Raji (cell line): ENCODE measurements around the gene TMEM92.

Experiments
- POLR2A ChIP-seq: IDR thresholded peaks from 2 replicates; pipeline ENCODE4 v1.6.1; 2011; ENCODE audit warnings: low read depth, low read length, control low read depth; ENCODE audit not compliant: insufficient read depth

The TMEM92 gene

DNA sequence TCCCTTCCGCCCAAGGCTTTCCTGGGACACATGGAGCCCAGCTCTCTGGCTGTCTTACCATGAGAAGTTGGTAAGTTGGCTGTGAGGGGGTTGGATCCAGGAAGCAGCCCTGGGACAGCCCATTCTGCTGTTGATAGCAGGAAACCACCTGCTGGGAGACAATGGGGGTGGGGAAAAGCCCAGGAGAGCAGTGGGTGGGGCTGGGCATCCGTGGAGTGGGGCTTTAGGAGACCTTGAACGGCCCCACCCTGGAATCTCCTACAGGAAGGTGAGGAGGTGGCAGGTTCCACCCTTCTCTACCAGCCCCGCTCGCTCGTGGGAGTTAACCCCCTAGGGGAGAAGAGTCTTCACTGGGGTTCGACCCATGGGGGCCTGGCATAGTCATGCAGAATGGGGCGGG lies 5.8 kb downstream of the TMEM92 start:
- TF ChIP-seq POLR2A: no peak

DNA sequence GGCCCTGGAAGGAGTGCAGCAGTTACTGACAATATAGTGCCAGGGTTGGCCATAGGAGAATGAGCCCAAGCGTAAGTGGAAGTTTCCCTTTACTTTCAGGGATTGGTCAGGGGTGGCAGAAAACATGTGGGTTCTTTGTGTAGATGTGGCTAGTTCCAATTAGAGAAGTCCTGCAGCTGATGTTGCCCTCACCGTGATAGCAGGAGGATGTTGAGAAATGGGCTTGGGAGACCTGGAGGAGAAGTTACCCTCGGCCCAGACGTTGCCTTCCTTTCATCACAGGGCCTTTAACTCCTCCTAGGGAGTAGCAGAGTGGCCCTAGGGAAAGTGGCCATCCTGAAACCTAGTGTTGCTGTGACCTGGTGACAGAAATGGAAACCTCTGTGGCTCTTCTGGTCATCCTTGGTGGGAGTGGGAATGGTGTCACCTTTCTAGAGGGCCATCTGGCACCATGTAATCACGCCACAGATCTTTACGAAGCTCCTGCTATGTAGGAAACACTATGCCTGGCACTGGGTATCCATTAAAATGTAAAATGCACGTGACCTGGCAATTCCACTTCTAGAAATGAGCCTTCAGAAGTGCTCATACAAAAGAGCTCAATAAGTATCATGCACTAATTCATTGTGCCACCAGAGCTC lies 6.7 kb downstream of the TMEM92 start:
- no peak for TF ChIP-seq POLR2A

DNA sequence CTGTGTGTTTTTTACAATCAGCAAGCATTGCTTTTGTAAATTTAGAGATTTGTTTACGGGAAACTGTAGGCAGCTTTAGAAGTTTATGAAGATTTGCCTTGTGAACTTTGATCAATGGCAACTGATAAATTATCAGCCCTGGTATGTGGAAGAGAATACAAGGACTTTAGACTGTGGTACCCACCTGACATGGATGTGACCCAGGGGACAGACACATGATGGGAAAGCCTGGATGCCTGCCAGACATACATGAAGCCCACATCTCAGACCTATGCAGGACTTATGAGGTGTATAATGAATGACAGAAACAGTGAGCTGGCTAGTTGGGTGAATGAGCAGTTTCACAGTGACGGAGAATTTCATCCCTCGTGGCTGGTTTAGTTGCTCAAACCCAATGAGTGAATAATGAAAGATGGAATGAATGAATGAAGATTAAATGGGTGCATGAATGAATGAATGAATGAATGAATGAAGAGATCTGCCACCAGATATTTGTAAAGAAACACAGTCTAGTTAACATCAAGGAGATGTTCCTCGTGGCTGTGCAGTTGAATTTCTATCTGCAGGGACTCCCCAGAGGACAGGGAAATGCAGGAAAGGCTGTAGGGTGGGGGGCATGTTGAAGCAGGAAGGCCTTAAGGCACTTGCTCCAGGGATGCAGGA lies 7.6 kb downstream of the TMEM92 start:
- TF ChIP-seq POLR2A: no peak

DNA sequence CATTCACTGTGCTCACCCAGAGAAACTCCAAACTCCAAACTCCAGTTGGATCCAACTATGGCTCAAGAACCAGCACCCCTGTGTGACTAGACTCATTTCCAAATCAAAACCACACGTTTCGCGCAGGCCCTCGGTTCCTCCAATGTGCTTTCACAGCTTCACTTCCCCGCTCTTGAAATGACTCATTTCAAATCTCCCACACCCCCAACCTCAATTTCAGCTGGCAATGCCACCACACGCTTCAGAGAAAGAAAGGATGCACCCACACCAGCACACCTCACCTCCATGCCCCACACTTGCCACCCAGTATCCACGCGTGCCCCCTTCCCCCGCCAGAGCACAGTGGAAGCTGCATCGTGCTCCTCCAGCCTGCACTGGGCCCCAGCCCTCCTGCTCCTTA lies 9.0 kb downstream of the TMEM92 start:
- TF ChIP-seq POLR2A: no peak

DNA sequence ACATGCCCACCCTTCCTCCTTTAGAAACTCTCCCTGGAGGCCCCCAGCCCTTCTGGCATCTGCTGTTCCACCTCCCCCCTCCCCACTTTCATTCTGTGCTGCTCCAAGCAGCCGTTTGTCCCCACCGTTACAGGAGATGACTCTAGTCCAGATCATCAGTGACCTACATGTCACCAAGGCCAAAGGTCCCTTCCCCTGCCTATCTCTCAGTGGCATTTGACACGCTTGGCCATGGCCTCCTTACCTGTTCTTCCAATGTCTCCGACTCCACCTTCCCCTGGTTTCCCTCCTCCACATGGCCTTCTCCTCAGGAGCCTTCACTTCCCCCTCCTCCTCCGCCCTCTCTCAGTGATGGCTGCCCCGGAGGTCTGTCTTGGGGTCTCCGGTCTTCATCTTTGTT lies 9.4 kb downstream of the TMEM92 start:
- no peak for TF ChIP-seq POLR2A

DNA sequence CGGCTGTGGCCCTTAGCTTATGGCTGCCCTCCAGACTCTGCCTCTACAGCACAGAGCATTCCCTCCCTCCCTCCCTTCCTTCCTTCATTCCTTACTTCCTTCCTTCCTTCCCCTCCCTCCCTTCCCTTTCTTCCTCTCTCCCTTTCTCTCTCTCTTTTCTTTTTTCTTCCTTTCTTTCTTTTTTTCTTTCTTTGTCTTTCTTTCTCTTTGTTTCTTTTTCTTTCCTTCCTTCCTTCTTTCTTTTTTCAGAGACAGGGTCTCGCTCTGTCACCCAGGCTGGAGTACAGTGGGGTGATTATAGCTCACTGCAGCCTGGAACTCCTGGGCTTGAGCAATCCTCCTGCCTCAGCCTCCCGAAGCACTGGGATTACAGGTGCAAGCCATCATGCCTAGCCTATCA lies 11.7 kb downstream of the TMEM92 start:
- no peak for TF ChIP-seq POLR2A

DNA sequence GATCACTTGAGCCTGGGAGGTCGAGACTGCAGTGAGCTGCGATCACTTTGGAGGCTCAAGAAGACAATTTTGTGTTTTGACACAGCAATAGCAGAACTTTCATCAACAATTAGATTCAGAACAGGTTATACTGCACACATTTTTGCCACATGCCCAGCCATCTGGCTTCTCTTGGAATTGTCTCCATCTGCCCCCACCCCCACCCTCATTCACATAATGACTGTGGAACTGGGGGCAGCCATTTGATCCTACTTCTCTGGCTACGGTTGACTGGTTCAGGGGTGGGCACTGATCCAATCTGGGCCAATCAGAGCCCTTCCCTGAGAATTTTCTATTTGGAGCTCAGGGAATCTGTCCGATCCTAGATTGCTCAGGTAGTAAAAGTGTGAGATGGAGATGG lies 14.0 kb downstream of the TMEM92 start:
- no peak for TF ChIP-seq POLR2A

DNA sequence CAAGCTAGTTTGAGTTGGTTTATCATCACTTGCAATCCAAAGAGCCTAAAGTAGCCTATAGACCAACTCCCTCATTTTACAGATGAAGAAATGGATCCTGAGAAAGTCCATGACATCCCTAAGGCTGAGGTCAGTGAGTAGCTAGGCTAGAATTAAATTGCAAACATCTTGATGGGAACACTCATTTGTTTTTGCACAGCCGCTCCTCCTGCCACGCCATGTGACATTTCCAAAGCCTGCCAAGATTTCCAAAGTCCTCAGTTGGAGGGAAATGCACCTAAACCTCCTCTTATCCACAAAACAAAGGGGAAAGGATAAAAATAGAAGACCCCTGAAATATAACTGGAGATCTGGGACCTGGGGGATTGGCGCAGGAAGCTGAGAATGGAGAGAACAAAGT lies 15.0 kb downstream of the TMEM92 start:
- no peak for TF ChIP-seq POLR2A

DNA sequence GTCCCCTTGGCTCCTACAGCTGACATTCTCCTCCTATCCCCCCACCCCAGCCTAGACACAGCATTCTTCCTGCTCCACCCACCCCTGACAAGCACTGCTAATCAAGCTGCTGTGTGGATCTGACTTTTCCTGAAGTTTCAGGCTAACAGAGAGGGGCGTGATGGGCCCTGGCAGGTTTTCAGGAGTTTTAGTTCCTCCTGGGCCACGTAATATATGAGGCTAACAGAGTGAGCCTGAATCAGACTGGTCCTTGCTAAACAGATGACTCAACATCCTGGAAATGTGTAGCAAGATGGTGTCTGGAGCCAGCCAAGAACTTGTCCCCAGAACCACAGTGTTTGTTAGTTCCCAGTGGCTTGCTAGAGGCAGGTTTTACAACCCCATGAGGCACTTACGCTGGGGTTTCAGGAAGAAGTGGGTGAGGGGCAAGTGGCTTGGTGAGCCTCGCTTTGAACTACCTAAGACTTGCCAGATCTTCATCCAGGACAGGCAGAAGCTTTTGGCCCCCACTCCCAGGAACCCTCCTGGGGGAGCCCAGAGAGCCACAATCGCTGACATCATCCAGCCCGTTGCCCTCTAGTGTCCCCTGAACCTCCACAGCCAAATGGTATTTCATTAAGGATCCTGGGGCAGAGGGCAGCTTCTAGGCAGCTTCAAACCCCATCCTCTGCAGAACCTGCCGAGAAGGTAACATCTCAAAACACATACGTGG lies 15.9 kb downstream of the TMEM92 start:
- TF ChIP-seq POLR2A: no peak

DNA sequence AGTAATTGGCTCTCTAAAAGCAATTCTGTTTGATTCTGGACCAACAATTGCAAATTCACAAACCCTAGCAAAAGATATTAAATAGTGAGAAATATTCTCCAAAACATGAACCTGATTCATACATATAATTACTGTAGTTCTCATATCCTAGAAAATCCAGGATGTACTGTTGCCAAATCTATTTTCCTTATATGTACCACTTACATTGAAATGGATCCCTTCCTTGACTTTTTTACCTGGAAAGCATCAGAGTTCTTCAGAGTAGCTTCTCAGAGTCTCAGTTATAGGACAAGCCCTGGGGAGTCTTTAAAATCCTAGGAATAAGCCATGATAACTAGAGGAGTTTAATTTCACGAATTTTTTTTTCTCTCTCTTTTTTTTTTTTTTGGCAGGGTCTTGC lies 16.7 kb downstream of the TMEM92 start:
- no peak for TF ChIP-seq POLR2A

DNA sequence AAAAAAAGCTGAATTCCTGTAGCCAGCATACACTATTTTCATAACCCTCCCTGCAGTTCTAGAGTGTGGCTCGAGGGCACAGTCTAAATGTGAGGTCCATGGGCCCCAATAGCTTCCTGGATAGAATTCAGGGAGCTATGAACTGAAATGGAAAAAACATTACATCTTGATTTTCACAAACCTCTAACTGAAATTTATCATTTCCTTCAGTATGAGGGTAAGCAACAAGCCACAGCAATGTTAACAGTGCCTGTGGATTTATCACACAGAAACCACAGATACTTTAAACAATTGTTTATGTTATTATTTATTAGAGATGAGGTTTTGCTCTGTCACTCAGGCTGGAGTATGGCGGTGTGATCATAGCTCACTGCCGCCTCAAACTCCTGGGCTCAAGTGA lies 18.2 kb downstream of the TMEM92 start:
- no peak for TF ChIP-seq POLR2A

DNA sequence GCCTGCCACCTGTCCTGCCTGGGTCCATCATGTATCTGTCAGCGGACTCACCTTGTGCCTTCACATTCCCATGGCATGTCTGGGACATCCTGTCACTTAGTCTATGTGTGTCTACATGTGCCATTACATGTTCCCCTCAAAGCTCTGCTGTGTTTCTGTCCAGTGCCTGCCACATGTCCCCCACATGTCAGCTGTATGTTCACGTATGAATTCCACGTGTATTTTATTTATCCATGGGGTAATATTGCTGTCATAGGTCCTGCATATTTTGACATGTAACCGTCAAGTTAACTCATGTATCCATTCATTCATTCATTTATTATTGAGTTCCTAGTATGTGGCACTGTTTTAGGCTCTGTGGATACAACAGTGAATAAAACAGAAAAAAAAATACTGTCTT lies 20.8 kb downstream of the TMEM92 start:
- no peak for TF ChIP-seq POLR2A

DNA sequence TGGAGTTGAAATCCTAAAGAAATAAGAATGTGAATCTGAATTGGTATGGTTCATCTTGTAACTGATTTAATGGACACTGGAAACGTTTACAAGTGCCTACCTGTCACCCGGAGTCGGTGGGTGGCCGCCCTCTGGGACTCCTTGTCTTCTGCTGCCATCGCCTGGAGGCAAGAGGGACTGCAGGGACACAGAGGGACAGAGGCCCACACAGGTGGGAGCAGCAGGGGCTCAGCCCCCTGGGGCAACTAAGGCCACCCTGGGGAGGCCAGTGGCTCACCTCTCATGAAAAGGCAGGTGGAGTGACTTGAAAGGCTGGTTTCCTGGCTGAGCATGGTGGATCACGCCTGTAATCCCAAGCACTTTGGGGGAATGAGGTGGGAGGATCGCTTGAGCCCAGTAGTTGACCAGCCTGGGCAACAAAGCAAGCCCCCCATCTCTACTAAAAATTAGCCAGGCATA lies 23.2 kb downstream of the TMEM92 start:
- TF ChIP-seq POLR2A: no peak

DNA sequence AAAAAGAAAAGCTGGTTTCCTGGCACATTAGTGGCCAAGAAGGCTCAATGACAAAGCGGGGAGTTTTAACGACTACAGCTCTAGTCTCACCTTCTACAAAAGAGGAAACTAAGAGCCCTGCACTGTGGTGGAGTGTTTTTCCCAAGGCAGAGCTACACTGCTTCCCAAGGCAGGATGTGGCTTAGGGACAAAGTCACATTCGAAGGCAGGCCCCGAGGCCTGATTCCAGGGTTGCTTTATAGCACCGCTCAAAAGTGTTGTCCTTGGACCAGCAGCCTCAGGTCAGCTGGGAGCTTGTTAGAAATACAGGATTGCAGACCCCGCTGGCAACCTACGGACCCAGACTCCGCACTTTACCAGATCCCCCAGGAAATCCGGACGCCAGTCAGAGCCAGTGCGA lies 23.8 kb downstream of the TMEM92 start:
- no peak for TF ChIP-seq POLR2A

DNA sequence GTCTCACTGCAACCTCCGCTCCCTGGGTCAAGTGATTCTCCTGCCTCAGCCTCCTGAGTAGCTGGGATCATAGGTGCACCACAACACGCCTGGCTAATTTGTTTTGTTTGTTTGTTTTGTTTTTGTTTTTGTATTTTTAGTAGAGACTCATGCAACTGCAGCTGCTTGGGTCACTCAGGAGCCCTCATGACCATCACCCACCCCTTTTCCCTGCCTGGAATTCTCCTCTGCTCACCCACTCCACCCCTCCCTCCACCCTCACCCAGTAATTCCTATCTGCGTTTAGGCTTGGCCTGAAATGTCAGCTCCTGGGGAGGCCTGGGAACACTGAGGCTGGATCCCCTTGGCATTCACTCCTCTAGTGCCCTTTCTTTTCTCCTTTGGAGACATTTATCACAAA lies 25.5 kb downstream of the TMEM92 start:
- no peak for TF ChIP-seq POLR2A

DNA sequence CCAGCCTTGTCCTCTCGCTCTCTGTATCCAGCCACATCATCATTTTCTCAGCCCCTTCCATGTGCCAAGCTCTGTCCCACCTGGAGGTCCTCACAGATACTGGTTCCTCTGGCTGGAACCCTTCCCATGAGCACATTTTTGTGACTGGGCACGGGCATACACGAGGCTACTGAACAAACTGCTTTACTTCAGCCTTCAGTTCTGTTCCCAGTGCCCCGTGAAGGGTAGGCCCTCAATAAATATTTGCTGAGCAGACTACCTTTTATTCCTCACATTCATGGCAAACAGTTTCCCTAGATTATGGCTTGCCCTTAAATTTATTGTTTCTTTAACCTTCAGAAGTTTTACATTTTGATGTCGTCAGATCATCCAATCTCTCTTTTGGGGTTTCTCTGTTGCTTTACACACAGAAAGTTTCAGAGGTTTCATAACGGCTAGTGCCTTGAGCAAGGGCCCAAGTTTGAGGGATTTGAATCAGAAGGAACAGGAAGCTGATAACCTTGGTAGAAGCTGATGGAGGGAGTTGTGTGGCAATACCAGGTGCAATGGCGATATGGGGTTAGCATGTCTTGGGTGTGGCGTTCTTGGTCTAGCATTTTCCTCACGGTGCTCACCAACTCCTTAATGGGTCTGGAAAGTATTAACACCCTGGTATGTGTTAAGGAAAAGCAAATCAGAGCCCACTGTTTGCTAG lies 27.8 kb downstream of the TMEM92 start:
- TF ChIP-seq POLR2A: no peak
